DOHH2 (cell line): ENCODE data around the gene TRPM1.

Experiments used
- H3F3A ChIP-seq: fragments of 200-600 bp; sonication (generic), shearing (Covaris generic); 2 replicates; pipeline ENCODE4 v1.6.0; 2016; ENCODE audit warnings: antibody characterized with exemption, mild to moderate bottlenecking; ENCODE audit not compliant: control insufficient read depth, insufficient read depth
- H3K27ac ChIP-seq: fragments of 200-600 bp; sonication (generic); 2 replicates; pipeline ENCODE4 v1.5.1; 2014; ENCODE audit warnings: low read depth, mild to moderate bottlenecking, low read length, moderate library complexity
- H3K27me3 ChIP-seq: fragments of 200-600 bp; sonication (generic); 2 replicates; pipeline ENCODE4 v1.6.1; 2014; ENCODE audit warnings: mild to moderate bottlenecking, low read length, mixed read lengths; ENCODE audit not compliant: control insufficient read depth
- H3K36me3 ChIP-seq: fragments of 200-600 bp; sonication (generic); 2 replicates; pipeline ENCODE4 v1.6.1; 2014; ENCODE audit warnings: mild to moderate bottlenecking, low read length, moderate library complexity, mixed read lengths; ENCODE audit not compliant: control insufficient read depth
- H3K4me1 ChIP-seq: fragments of 200-600 bp; sonication (generic); 2 replicates; pipeline ENCODE4 v1.6.1; 2014; ENCODE audit warnings: mild to moderate bottlenecking, low read length, mixed read lengths; ENCODE audit not compliant: control insufficient read depth
- H3K4me2 ChIP-seq: fragments of 200-600 bp; sonication (generic); 2 replicates; pipeline ENCODE4 v1.6.0; 2014; ENCODE audit warnings: mild to moderate bottlenecking, low read length, moderate library complexity
- H3K4me3 ChIP-seq: fragments of 200-600 bp; sonication (generic); 2 replicates; pipeline ENCODE4 v1.5.1; 2014; ENCODE audit warnings: mild to moderate bottlenecking, low read length, mixed read lengths
- H3K79me2 ChIP-seq: fragments of 200-600 bp; sonication (generic); 2 replicates; pipeline ENCODE4 v1.6.1; 2014; ENCODE audit warnings: mild to moderate bottlenecking, low read length, mixed read lengths; ENCODE audit not compliant: control insufficient read depth
- H3K9me2 ChIP-seq: fragments of 200-600 bp; sonication (generic); replicated peaks from 2 replicates; pipeline ENCODE4 v1.6.1; 2014; ENCODE audit warnings: mild to moderate bottlenecking, low read length, mixed read lengths; ENCODE audit not compliant: control insufficient read depth
- H3K9me3 ChIP-seq: fragments of 200-600 bp; sonication (generic); 2 replicates; pipeline ENCODE4 v1.6.1; 2014; ENCODE audit warnings: antibody characterized with exemption, low read length, mixed read lengths; ENCODE audit not compliant: control insufficient read depth, insufficient read depth
- H4K20me1 ChIP-seq: fragments of 200-600 bp; sonication (generic); 2 replicates; pipeline ENCODE4 v1.6.0; 2014; ENCODE audit warnings: low read depth, mild to moderate bottlenecking, antibody characterized with exemption, low read length, moderate library complexity; ENCODE audit not compliant: control insufficient read depth, insufficient read depth
- CTCF ChIP-seq: fragments of 200-600 bp; sonication (generic); IDR thresholded peaks from one replicate; pipeline ENCODE4 v1.5.1; 2014; ENCODE audit warnings: antibody characterized with exemption, mild to moderate bottlenecking, low read depth, low read length; ENCODE audit not compliant: poor library complexity, severe bottlenecking
- EZH2phosphoT487 ChIP-seq: fragments of 200-600 bp; sonication (generic); IDR thresholded peaks from 2 replicates; pipeline ENCODE4 v1.6.1; 2017; ENCODE audit warnings: borderline replicate concordance, mild to moderate bottlenecking, antibody characterized with exemption, low read length, moderate library complexity, mixed read lengths

Gene TRPM1

GRCh38 chr15:31136607-31137328 lies 35.2 kb upstream of the TRPM1 start:
- TF ChIP-seq CTCF (no peak), EZH2phosphoT487 (no peak)
- H4K20me1 ChIP-seq: no peaks in the 10 kb centered on the region
- H3K9me2 ChIP-seq: no peaks in the 10 kb centered on the region
- 0 out of 2 replicates have a peak, but pooled peaks cover 3% of the 10 kb centered on the region for H3K27me3 ChIP-seq
- H3K4me2 ChIP-seq: no peak overlapping the region
- no peaks in the 10 kb centered on the region for H3K36me3 ChIP-seq
- H3K4me1 ChIP-seq: no peaks in the 10 kb centered on the region; the same call in 1 of the 2 replicates
- no peaks in the 10 kb centered on the region for H3K9me3 ChIP-seq
- H3K79me2 ChIP-seq: no peaks in the 10 kb centered on the region
- H3K4me3 ChIP-seq: no peak overlapping the region
- no peaks in the 10 kb centered on the region for H3F3A ChIP-seq
- no peak overlapping the region for H3K27ac ChIP-seq

GRCh38 chr15:31136016-31136415 lies 34.5 kb upstream of the TRPM1 start:
- H3K9me2 ChIP-seq: no peaks in the 10 kb centered on the region
- no peaks in the 10 kb centered on the region for H3K36me3 ChIP-seq

GRCh38 chr15:31135523-31135922 lies 34.0 kb upstream of the TRPM1 start:
- no peak for TF ChIP-seq EZH2phosphoT487
- no peak for TF ChIP-seq CTCF

More at GRCh38 chr15:31136016-31136415, 34.5 kb upstream of the TRPM1 start:
- TF ChIP-seq EZH2phosphoT487: no peak
- TF ChIP-seq CTCF: peak; percentile 14
- Histone ChIP-seq H3K4me3 (no peak overlapping the region), H3K27me3 (0 out of 2 replicates have a peak, but pooled peaks cover 3% of the 10 kb centered on the region), H4K20me1 (no peaks in the 10 kb centered on the region), H3K4me1 (no peaks in the 10 kb centered on the region; the same call in 1 of the 2 replicates), H3K27ac (no peak overlapping the region), H3K79me2 (no peaks in the 10 kb centered on the region), H3F3A (no peaks in the 10 kb centered on the region), H3K4me2 (no peak overlapping the region), H3K9me3 (no peaks in the 10 kb centered on the region)

More at GRCh38 chr15:31135523-31135922, 34.0 kb upstream of the TRPM1 start:
- no peaks in the 10 kb centered on the region; the same call in 1 of the 2 replicates for H3K4me1 ChIP-seq
- H3K79me2 ChIP-seq: no peaks in the 10 kb centered on the region
- no peak overlapping the region for H3K4me3 ChIP-seq
- no peaks in the 10 kb centered on the region for H4K20me1 ChIP-seq
- 0 out of 2 replicates have a peak, but pooled peaks cover 3% of the 10 kb centered on the region for H3K27me3 ChIP-seq
- no peaks in the 10 kb centered on the region for H3K36me3 ChIP-seq
- H3K9me2 ChIP-seq: no peaks in the 10 kb centered on the region
- H3K27ac ChIP-seq: no peak overlapping the region
- H3F3A ChIP-seq: no peaks in the 10 kb centered on the region
- H3K4me2 ChIP-seq: no peak overlapping the region
- no peaks in the 10 kb centered on the region for H3K9me3 ChIP-seq
